Body of pancreas (tissue), 4 donors: ENCODE data around the gene PARP16. TPM values are rescaled to one million over a fixed set of nuclear protein-coding genes. Genes with fewer than 3 reads are reported as not detected.

Source experiments
- ATAC-seq: fragments of 150-250 bp; one replicate; pipeline ENCODE4 v1.9.1; 2016
- DNase-seq, 4 donors: peaks; one replicate each; pipeline ENCODE4 v3.0.0-alpha.2; 2019
- H3K27ac ChIP-seq, 4 donors: fragments of 200-600 bp; sonication (generic); 1 replicate in 3 of 4; 2 replicates in 1 of 4; pipeline versions ENCODE4 v1.5.1 to v1.6.1; 2016 to 2019; ENCODE audit warnings: mild to moderate bottlenecking in 1 of 4, mixed read lengths in 1 of 4, moderate library complexity in 1 of 4
- H3K27me3 ChIP-seq, 2 donors: fragments of 200-600 bp; sonication (generic); one replicate each; pipeline ENCODE4 v1.6.0; 2016; ENCODE audit warnings: mild to moderate bottlenecking in 1 of 2
- H3K36me3 ChIP-seq, 2 donors: fragments of 200-600 bp; sonication (generic); replicated peaks in 1 of 2; 2 replicates each; pipeline ENCODE4 v1.5.1; 2016; ENCODE audit warnings: low read depth in 2 of 2; ENCODE audit not compliant: insufficient read depth in 1 of 2
- H3K4me1 ChIP-seq: fragments of 200-600 bp; sonication (generic); one replicate; pipeline ENCODE4 v1.6.0; 2016
- H3K4me3 ChIP-seq, 2 donors: fragments of 200-600 bp; sonication (generic); 1 replicate in 1 of 2; 2 replicates in 1 of 2; pipeline ENCODE4 v1.5.1; 2016 to 2019
- H3K9me3 ChIP-seq, 3 donors: fragments of 200-600 bp; sonication (generic); 1 replicate in 2 of 3; 2 replicates in 1 of 3; pipeline ENCODE4 v1.5.1; 2016
- POLR2A ChIP-seq, 3 donors: fragments of 450-650 bp; IDR thresholded peaks; one replicate each; pipeline ENCODE4 v1.6.1; 2016; ENCODE audit warnings: antibody characterized with exemption in 3 of 3, mild to moderate bottlenecking in 2 of 3
- WGBS, 2 donors: methylation state at CpG; one replicate each; pipeline ENCODE4 v1.1.5; 2017; 5-methylcytosine and 5-hydroxymethylcytosine counted together
- intact Hi-C: fragments of 100-400 bp; cut with DNase I; formaldehyde crosslinking; loops from one replicate; pipeline ENCODE4 v1.15.1; 2023
- total RNA-seq, 2 donors: library from RNA; depleted of rRNA; stranded (reverse); fragments of >200 nt; gene quantifications; one replicate each; pipeline ENCODE4 v1.1.0, GENCODE V29; 2016
- TF ChIP-seq, protein P1 (sequence below), 7 experiments: fragments of 450-650 bp in 4 of 7; fragments of 200-600 bp in 3 of 7; sonication (generic) in 3 of 7; IDR thresholded peaks; one replicate each; pipeline ENCODE4 v1.5.1; 2016 to 2019; ENCODE audit warnings: antibody characterized with exemption in 7 of 7

PARP16 gene
- total RNA-seq, 2 donors from 2014 or later, result 5.2 to 17.5 TPM

DNA sequence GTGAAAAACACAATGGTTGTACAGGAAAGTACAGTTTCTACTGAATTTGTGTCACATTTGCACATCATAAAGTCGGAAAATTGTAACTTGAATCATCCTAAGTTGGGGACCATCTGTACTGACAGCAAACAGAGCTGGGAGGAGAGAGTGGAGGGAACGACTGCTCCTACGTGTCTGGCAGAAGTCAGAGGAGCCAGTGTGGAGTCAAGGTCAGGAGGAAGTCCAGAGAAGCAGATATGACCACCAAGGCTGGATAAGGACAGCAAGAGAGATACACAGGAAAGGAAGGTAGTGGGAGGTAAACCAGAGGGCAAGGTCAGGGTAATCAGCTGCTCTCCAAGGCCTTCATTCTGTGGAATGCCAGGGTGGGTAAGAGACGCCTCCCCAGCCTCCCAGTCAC is 72.7 kb downstream of the PARP16 start:
- Histone ChIP-seq H3K9me3 (no peaks in the 10 kb centered on the region), H3K27me3 (no peaks in the 10 kb centered on the region), H3K4me3 (no peak overlapping the region), H3K27ac (no peak overlapping the region), H3K4me1 (no peaks in the 10 kb centered on the region), H3K36me3 (no peaks in the 10 kb centered on the region)
- TF ChIP-seq, protein P1, sequence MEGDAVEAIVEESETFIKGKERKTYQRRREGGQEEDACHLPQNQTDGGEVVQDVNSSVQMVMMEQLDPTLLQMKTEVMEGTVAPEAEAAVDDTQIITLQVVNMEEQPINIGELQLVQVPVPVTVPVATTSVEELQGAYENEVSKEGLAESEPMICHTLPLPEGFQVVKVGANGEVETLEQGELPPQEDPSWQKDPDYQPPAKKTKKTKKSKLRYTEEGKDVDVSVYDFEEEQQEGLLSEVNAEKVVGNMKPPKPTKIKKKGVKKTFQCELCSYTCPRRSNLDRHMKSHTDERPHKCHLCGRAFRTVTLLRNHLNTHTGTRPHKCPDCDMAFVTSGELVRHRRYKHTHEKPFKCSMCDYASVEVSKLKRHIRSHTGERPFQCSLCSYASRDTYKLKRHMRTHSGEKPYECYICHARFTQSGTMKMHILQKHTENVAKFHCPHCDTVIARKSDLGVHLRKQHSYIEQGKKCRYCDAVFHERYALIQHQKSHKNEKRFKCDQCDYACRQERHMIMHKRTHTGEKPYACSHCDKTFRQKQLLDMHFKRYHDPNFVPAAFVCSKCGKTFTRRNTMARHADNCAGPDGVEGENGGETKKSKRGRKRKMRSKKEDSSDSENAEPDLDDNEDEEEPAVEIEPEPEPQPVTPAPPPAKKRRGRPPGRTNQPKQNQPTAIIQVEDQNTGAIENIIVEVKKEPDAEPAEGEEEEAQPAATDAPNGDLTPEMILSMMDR (IDR thresholded peaks at IDR 0.05), result no peak
- no peak for TF ChIP-seq POLR2A (IDR thresholded peaks at IDR 0.05)
- 53 to 65% methylated on average over 4 of the region's 4 CpGs for WGBS, 2 donors
- DNase-seq (no peak), ATAC-seq (no peak)
- intact Hi-C loops, result no loop called here

DNA sequence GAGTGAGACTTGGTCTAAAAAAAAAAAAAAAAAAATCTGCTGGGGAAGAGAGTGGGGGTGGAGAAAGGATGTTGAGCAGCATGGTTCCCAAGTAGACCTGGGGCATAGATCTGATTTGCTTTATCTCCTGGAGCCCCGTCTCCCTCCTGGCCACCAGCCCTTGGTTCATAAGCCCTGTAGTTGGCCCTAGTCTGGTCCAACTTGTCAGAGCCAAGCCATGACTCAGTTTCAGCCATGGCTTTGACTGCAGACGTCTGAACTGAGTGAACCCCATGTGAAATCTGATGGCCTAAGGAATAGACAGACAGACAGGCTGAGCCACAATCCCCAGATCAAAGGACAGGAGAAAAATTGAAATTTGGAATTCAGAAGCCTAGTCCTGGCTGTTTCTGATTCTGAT is 73.4 kb downstream of the PARP16 start:
- DNase-seq (no peak), ATAC-seq (no peak)
- no peak overlapping the region for H3K27ac ChIP-seq
- 40 to 65% methylated on average over 2 of the region's 2 CpGs for WGBS, 2 donors
- intact Hi-C loops, result no loop called here
- no peaks in the 10 kb centered on the region for H3K9me3 ChIP-seq
- H3K4me1 ChIP-seq, result no peaks in the 10 kb centered on the region
- TF ChIP-seq, protein P1 (IDR thresholded peaks at IDR 0.05), result no peak
- TF ChIP-seq POLR2A (IDR thresholded peaks at IDR 0.05), result no peak
- no peaks in the 10 kb centered on the region for H3K36me3 ChIP-seq
- no peaks in the 10 kb centered on the region for H3K27me3 ChIP-seq
- H3K4me3 ChIP-seq, result no peak overlapping the region

DNA sequence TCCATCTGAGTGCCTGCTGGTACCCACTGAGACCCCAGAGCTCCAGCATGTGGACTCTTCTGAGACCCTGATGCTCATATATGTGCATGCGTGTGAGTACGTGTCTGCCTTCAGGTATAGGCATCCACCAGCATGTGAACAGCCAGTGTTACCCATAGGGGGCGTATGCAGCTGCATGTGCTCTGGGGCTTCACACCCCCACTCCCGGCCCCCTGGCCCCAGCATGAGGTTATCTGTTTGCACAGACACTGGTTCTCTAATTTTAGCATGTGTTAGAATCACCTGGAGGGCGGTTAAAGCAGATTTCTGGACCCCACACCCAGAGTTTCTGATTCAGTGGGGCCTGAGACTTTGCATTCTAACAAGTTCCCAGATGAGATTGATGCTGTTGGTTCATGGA is 74.6 kb downstream of the PARP16 start:
- DNase-seq (peak in 1 of 4 donors; percentile 29), ATAC-seq (no peak)
- intact Hi-C loops, result no loop called here
- H3K27ac ChIP-seq, result no peak overlapping the region
- 50 to 73% methylated on average over 4 to 5 of the region's 5 CpGs for WGBS, 2 donors
- no peak overlapping the region for H3K4me3 ChIP-seq
- H3K27me3 ChIP-seq, result no peaks in the 10 kb centered on the region
- no peaks in the 10 kb centered on the region for H3K9me3 ChIP-seq
- H3K4me1 ChIP-seq, result no peaks in the 10 kb centered on the region
- TF ChIP-seq POLR2A (IDR thresholded peaks at IDR 0.05), result no peak
- TF ChIP-seq, protein P1 (IDR thresholded peaks at IDR 0.05), result no peak
- H3K36me3 ChIP-seq, result no peaks in the 10 kb centered on the region

DNA sequence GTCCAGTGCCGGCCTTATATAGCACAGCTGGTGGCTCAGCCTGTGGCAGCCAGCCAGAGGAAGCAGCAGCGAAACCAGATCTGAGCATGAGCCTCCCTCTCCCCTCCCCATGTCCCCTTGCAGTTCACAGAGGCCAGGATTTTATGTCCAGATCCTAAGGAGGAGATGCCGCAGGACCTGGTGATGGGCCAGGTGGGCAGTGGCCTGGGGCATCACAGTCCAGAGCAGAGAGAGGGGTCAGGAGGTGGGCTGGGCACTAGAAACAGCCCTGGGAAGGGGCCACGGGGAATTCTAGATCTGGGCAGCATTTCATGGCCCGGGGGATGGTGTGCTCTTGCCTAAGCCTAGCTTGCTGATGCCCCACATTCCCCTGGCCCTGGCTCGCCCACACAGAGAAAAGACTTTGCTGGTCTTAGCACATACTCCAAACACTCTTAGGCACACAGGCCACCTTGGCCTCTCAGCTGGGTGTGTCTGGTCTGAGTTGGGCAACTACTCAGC is 75.2 kb downstream of the PARP16 start:
- no peaks in the 10 kb centered on the region for H3K36me3 ChIP-seq
- ATAC-seq (no peak), DNase-seq (peak in 2 of 4 donors; percentile 9 to 12)
- no peak overlapping the region for H3K27ac ChIP-seq
- TF ChIP-seq, protein P1 (IDR thresholded peaks at IDR 0.05), result no peak
- no peak for TF ChIP-seq POLR2A (IDR thresholded peaks at IDR 0.05)
- H3K4me3 ChIP-seq, result no peak overlapping the region
- no peaks in the 10 kb centered on the region for H3K9me3 ChIP-seq
- H3K4me1 ChIP-seq, result no peaks in the 10 kb centered on the region
- no peaks in the 10 kb centered on the region for H3K27me3 ChIP-seq
- intact Hi-C loops, result no loop called here
- 53 to 71% methylated on average over 3 to 5 of the region's 6 CpGs for WGBS, 2 donors

DNA sequence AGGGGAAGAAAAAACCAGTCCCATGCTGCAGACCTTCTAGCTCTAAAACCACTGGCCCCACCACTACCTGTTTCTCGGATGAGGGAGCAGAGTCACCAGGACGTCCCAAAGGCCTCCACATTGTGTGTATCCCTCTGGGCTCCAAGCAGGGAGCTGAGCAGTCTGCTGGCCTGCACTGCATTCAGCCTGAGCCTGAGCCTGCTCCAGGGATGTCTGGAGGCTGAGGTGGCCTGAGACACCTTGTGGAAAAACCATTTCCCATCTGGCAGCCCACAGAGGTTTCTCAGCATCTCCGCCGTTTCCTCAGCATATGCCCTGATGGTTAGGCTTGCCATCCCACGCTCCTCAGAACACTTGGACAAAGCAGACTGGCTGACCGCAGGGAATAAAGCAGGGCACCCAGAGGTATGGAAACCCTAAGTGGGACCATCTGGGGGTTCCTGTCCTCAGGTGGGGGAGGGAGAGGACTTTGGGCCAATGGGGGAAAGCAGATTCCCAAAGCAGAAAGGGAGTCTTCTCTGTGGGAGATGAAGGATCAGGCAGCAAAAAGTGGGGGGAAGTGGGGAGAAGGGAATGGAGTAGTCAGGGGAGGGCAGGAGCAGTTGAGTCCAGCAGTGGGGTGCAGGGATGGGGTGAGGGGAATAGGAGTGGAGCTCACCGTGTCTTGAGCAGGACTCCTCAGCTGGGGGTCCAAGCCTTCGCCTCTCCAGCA is 75.8 kb downstream of the PARP16 start, which contains the start of gene CILP:
TSS of gene CILP (minus strand) at position 704 of the 712 bp plus-strand sequence. CDS start 1,718 bp downstream, outside the sequence.
- ATAC-seq (no peak), DNase-seq (no peak)
- intact Hi-C loops, result no loop called here
- Histone ChIP-seq H3K4me3 (no peak within 1 kb of the TSS), H3K36me3 (no peaks in the 10 kb centered on the region), H3K27me3 (no peaks in the 10 kb centered on the region), H3K9me3 (no peaks in the 10 kb centered on the region), H3K27ac (no peak within 1 kb of the TSS), H3K4me1 (no peaks in the 10 kb centered on the region)
- WGBS, 2 donors, result 80 to 81% methylated on average over 8 of the region's 8 CpGs
- TF ChIP-seq POLR2A (IDR thresholded peaks at IDR 0.05), result no peak
- TF ChIP-seq, protein P1 (IDR thresholded peaks at IDR 0.05), result no peak
